Adrenal gland (tissue), 12 donors: ENCODE results near the gene CNNM4. TPM values are rescaled to one million over a fixed set of nuclear protein-coding genes. Genes with fewer than 3 reads are reported as not detected.

ENCODE experiments used
- DNase-seq, 7 donors: peaks; one replicate each; pipeline ENCODE4 v3.0.0-alpha.2; 2019 to 2020
- H3K27ac ChIP-seq, 5 donors: fragments of 200-600 bp; sonication (generic) in 4 of 5; 1 replicate in 3 of 5; 2 replicates in 2 of 5; pipeline versions ENCODE4 v1.5.1 to v1.8.0; 2016 to 2020; ENCODE audit warnings: mild to moderate bottlenecking in 1 of 5
- H3K27me3 ChIP-seq: fragments of 200-600 bp; 2 replicates; pipeline ENCODE4 v1.8.0; 2021
- H3K36me3 ChIP-seq, 2 donors: fragments of 200-600 bp; replicated peaks in 1 of 2; 1 replicate in 1 of 2; 2 replicates in 1 of 2; pipeline versions ENCODE4 v1.5.1 to v1.8.0; 2018 to 2022
- H3K4me1 ChIP-seq, 2 donors: fragments of 200-600 bp; replicated peaks in 1 of 2; 1 replicate in 1 of 2; 2 replicates in 1 of 2; pipeline versions ENCODE4 v1.5.1 to v1.8.0; 2018 to 2021
- H3K4me3 ChIP-seq, 4 donors: fragments of 200-600 bp; sonication (generic) in 3 of 4; one replicate each; pipeline ENCODE4 v1.5.1; 2016 to 2018
- H3K9me3 ChIP-seq, 3 donors: fragments of 200-600 bp; sonication (generic) in 1 of 3; replicated peaks in 1 of 3; 1 replicate in 2 of 3; 2 replicates in 1 of 3; pipeline versions ENCODE4 v1.5.1 to v1.8.0; 2016 to 2021
- CTCF ChIP-seq, 6 experiments: fragments of 450-650 bp in 4 of 6; fragments of 200-600 bp in 2 of 6; sonication (generic) in 1 of 6; IDR thresholded peaks; 1 replicate in 5 of 6; 2 replicates in 1 of 6; pipeline versions ENCODE4 v1.5.1 to v1.8.0; 2016 to 2021; ENCODE audit warnings: antibody characterized with exemption in 6 of 6, mild to moderate bottlenecking in 2 of 6, moderate library complexity in 1 of 6
- POLR2A ChIP-seq, 2 donors: fragments of 450-650 bp; IDR thresholded peaks; one replicate each; pipeline ENCODE4 v1.6.1; 2017; ENCODE audit warnings: antibody characterized with exemption in 2 of 2, mild to moderate bottlenecking in 2 of 2, moderate library complexity in 1 of 2
- WGBS, 4 donors: extraction: QIAGEN DNeasy Blood & Tissue Kit in 2 of 4; methylation state at CpG; one replicate each; pipeline versions ENCODE4 v1.1.5 to v1.1.7; 2013 to 2017; 5-methylcytosine and 5-hydroxymethylcytosine counted together
- intact Hi-C, 2 donors: fragments of 100-400 bp; cut with DNase I; formaldehyde crosslinking; loops; one replicate each; pipeline versions ENCODE4 v1.14.1 to v1.15.0; 2022 to 2023
- polyA plus RNA-seq, 3 donors: library from polyadenylated mRNA; stranded (reverse); fragments of 200-250 nt in 2 of 3; fragments of 350-450 nt in 1 of 3; fragmentation: Illumina TruSeq in 1 of 3; extraction: RNeasy Lipid Tissue Mini Kit (QIAGEN cat#74804) in 1 of 3; gene quantifications; one replicate each; pipeline ENCODE4 v1.2.3, GENCODE V29; 2013 to 2014
- total RNA-seq, 9 donors: library from RNA; depleted of rRNA in 4 of 9; stranded (reverse); fragments of >200 nt in 4 of 9; fragments of 120-200 nt in 1 of 9; fragmentation: NEBNext Ultra II Directional in 1 of 9; extraction: Animal tissue kit (Norgen Biotek cat#: 25700) in 1 of 9; gene quantifications; one replicate each; pipeline versions ENCODE4 v1.1.0 to v1.2.4, GENCODE V29; 2013 to 2023
- donor health status: healthy with polysubstance abuse.
- donor health status: Bipolar disorder and iron deficiency.
- donor health status: DM: yes; HTN: yes; CAD: no.
- donor health status: DM: no; HTN: no; CAD: no.
- donor health status: DM: no; HTN: no; CAD: no.
- donor health status: DM: yes; HTN: yes; CAD: no.

The CNNM4 gene
- total and polyA plus RNA-seq, 12 donors, result 2.2 to 7.7 (median 4.4) TPM

- TF ChIP-seq POLR2A (IDR thresholded peaks at IDR 0.05), result no peak
- no peak for TF ChIP-seq CTCF (IDR thresholded peaks at IDR 0.05)
- intact Hi-C loops, result no loop called here
- Histone ChIP-seq H3K4me3 (peak overlapping the region in 3 of 4 donors; percentile 54 to 89 (median 58)), H3K27ac (peak overlapping the region in 3 of 5 donors; percentile 28 to 72 (median 35)), H3K36me3 (peaks cover 0 to 6% of the 10 kb centered on the region in 2 donors), H3K27me3 (no peaks in the 10 kb centered on the region), H3K4me1 (peaks cover 11 to 51% of the 10 kb centered on the region in 2 donors), H3K9me3 (no peaks in the 10 kb centered on the region)
- no peak for DNase-seq
- WGBS, 4 donors, result 15 to 23% (median 20%) methylated on average over 4 of the region's 4 CpGs
These were observed 21.5 kb upstream of the CNNM4 start for GRCh38 chr2:96739076-96739632.

- peak; percentile 97 to 100 (median 99) for DNase-seq
These were observed 20.9 kb upstream of the CNNM4 start, which contains the start of gene LMAN2L for GRCh38 chr2:96739633-96740428. Gene LMAN2L (minus strand): TSS chr2:96740064. CDS start chr2:96740040, 24 bp downstream.

GRCh38 chr2:96747061-96747617 is 13.6 kb upstream of the CNNM4 start:
- no peak for DNase-seq
- intact Hi-C loops, result no loop called here
- no peaks in the 10 kb centered on the region for H3K9me3 ChIP-seq
- no peak overlapping the region for H3K27ac ChIP-seq
- no peaks in the 10 kb centered on the region for H3K4me1 ChIP-seq
- no peak for TF ChIP-seq POLR2A (IDR thresholded peaks at IDR 0.05)
- 56 to 65% (median 60%) methylated on average over 6 of the region's 6 CpGs for WGBS, 4 donors
- H3K4me3 ChIP-seq, result no peak overlapping the region
- H3K27me3 ChIP-seq, result no peaks in the 10 kb centered on the region
- H3K36me3 ChIP-seq, result no peaks in the 10 kb centered on the region

More at GRCh38 chr2:96739633-96740428, 20.9 kb upstream of the CNNM4 start, which contains the start of gene LMAN2L:
- TF ChIP-seq POLR2A (IDR thresholded peaks at IDR 0.05) (peak in 1 of 2 donors; percentile 56), CTCF (IDR thresholded peaks at IDR 0.05) (no peak)
- Histone ChIP-seq H3K4me3 (peak within 1 kb of the TSS in 3 of 4 donors; percentile 54 to 89 (median 58)), H3K27me3 (no peaks in the 10 kb centered on the region), H3K9me3 (no peaks in the 10 kb centered on the region), H3K27ac (peak within 1 kb of the TSS in 4 of 5 donors; percentile 19 to 72 (median 32)), H3K4me1 (peaks cover 11 to 44% of the 10 kb centered on the region in 2 donors), H3K36me3 (peaks cover 0 to 3% of the 10 kb centered on the region in 2 donors)
- intact Hi-C loops, result no loop called here
- 0 to 1% (median 1%) methylated on average over 8 to 43 of the region's 43 CpGs for WGBS, 4 donors

DNA sequence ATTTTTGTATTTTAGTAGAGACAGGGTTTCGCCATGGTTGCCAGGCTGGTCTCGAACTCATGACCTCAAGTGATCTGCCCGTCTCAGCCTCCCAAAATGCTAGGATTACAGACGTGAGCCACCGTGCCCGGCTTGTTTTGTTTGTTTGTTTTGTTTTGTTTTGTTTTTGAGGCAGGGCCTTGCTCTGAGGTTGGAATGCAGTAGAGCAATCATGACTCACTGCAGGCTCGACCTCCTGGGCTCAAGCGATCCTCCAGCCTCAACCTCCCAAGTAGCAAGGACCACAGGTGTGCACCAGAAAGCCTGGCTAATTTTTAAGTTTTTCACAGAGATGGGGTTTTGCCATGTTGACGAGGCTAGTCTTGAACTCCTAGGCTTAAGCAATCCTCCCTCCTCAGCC is 8.9 kb upstream of the CNNM4 start:
- intact Hi-C loops, result no loop called here
- 84 to 92% (median 86%) methylated on average over 9 of the region's 9 CpGs for WGBS, 4 donors
- TF ChIP-seq CTCF (IDR thresholded peaks at IDR 0.05) (no peak), POLR2A (IDR thresholded peaks at IDR 0.05) (no peak)

More for the DNA sequence above, 8.9 kb upstream of the CNNM4 start:
- Histone ChIP-seq H3K36me3 (no peaks in the 10 kb centered on the region), H3K4me3 (no peak overlapping the region), H3K9me3 (no peaks in the 10 kb centered on the region), H3K27ac (no peak overlapping the region), H3K4me1 (no peaks in the 10 kb centered on the region), H3K27me3 (no peaks in the 10 kb centered on the region)
- no peak for DNase-seq
